DMS53 treated with DMSO at 0.1 percent for 48 hours (cell line): ENCODE data around the gene UBR2.
A peak's percentile ranks its signal among the peaks of the same experiment; 100 is the strongest.
"Not testable (repeated sequence)": the region's sequence is repeated elsewhere in the genome, so short reads cannot be mapped to it uniquely, and the experiment has no call there.

ENCODE experiments used
- DNase-seq: peaks from one replicate; lab custom pipeline; 2025; ENCODE audit not compliant: unreplicated experiment; lab: John Stamatoyannopoulos, UW

The UBR2 gene

GRCh38 chr6:42552380-42552779 lies 11.4 kb upstream of the UBR2 start:
- DNase-seq = no peak

- no peak for DNase-seq
Observed at GRCh38 chr6:42555477-42556457, 8.1 kb upstream of the UBR2 start.

- no peak for DNase-seq
Observed at GRCh38 chr6:42556462-42556861, 7.4 kb upstream of the UBR2 start.

- not testable (repeated sequence) for DNase-seq
Observed at GRCh38 chr6:42559276-42559675, 4.6 kb upstream of the UBR2 start.

- DNase-seq = no peak
Observed at GRCh38 chr6:42561986-42562385, 1.8 kb upstream of the UBR2 start.

- no peak for DNase-seq
Observed at GRCh38 chr6:42562788-42563405, 932 bp upstream of the UBR2 start.

GRCh38 chr6:42564506-42564825 lies 637 bp downstream of the UBR2 start:
- DNase-seq = no peak

- DNase-seq = no peak
Observed at GRCh38 chr6:42565823-42566613, 2.2 kb downstream of the UBR2 start.

- DNase-seq = no peak
Observed at GRCh38 chr6:42566614-42567208, 2.9 kb downstream of the UBR2 start.

- DNase-seq = not testable (repeated sequence)
Observed at GRCh38 chr6:42567237-42567636, 3.4 kb downstream of the UBR2 start.

- no peak for DNase-seq
Observed at GRCh38 chr6:42569102-42570028, 5.5 kb downstream of the UBR2 start.

- DNase-seq = no peak
Observed at GRCh38 chr6:42571611-42572342, 7.9 kb downstream of the UBR2 start.

GRCh38 chr6:42572523-42572922 lies 8.7 kb downstream of the UBR2 start:
- peak; percentile 40 for DNase-seq

GRCh38 chr6:42576538-42576937 lies 12.7 kb downstream of the UBR2 start:
- DNase-seq = not testable (repeated sequence)

GRCh38 chr6:42598300-42598699 lies 34.5 kb downstream of the UBR2 start:
- DNase-seq = no peak

- no peak for DNase-seq
Observed at GRCh38 chr6:42599558-42599957, 35.7 kb downstream of the UBR2 start.

GRCh38 chr6:42604150-42604549 lies 40.3 kb downstream of the UBR2 start:
- DNase-seq = no peak

GRCh38 chr6:42604699-42605098 lies 40.9 kb downstream of the UBR2 start:
- not testable (repeated sequence) for DNase-seq

- DNase-seq = no peak
Observed at GRCh38 chr6:42610416-42610815, 46.6 kb downstream of the UBR2 start.
